HG03175 (cell line): ENCODE results near the gene CRIP2.

Experiments
- ATAC-seq: cut with Tn5 transposase; IDR thresholded peaks from one replicate; pipeline ENCODE4 v1.9.1; 2021; ENCODE audit warnings: mild to moderate bottlenecking, moderate library complexity; ENCODE audit not compliant: unreplicated experiment

CRIP2 gene

GRCh38 chr14:105442834-105443233, 31.8 kb upstream of the CRIP2 start:
- no peak for ATAC-seq

DNA sequence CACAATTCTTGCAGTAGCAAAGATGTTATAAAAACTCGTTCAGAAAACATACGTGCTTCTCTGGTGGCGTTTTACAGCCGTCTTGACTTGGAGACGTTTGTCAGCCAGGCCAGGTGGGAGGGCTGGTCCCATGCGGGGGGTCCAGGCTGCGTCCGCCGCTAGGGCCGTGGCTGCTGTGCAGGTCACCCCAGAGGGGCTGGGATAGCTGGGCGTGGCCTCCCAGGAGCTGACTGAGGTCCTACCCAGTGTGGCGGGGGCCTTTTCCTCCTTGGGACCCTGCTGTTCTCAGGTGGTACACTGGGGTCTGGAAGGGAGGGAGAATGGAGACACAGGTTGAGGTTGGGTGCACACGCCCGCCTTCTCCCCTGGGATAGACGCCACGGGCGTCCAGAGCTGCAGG, 29.8 kb upstream of the CRIP2 start:
- ATAC-seq: no peak

- no peak for ATAC-seq
These were observed 29.3 kb upstream of the CRIP2 start for GRCh38 chr14:105445290-105445689.

DNA sequence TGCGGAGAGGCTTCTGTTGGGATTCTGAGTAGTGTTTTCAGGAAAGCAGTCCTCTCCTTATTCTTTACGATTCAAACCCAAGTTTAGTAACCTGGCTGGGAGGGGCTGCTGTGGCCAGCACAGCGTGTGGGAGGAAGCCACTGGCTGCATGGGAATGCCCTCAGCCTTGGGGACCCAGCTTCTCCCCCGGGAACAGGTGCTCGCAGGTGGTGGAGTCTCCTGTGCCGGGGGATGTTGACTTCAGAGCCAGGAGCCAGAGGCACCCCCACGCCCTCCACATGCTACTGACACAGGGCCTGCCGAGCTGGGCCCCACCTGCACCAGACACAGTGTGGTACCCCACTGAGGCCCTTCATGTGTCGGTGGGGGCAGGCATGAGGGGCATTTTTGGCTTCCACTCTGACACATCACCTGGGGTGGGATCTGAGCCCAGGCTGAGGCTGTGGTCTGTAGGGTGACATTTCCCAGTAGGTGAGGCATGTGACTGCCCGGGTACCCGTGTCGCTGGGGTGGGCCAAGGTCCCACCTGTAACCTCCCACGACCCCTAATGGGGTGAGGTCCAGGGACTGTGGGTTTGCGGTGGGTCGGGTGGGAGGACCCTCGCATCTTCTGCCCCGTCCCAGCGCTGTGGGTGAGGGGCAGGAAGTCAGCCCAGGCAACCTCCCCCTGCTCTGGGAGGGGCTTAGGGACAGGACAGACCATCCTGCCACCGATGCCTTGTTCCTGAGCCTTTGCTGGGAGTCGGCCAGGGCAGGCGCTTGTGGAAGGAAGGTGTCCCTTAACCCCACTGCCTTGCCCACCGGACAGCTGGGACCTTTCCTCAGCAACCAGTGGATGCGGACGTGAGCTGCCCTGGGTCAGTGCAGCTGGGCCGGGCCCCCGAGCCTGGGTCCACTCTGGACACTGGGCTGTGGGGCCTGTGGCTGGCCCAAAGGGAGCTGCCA, 28.4 kb upstream of the CRIP2 start:
- no peak for ATAC-seq

DNA sequence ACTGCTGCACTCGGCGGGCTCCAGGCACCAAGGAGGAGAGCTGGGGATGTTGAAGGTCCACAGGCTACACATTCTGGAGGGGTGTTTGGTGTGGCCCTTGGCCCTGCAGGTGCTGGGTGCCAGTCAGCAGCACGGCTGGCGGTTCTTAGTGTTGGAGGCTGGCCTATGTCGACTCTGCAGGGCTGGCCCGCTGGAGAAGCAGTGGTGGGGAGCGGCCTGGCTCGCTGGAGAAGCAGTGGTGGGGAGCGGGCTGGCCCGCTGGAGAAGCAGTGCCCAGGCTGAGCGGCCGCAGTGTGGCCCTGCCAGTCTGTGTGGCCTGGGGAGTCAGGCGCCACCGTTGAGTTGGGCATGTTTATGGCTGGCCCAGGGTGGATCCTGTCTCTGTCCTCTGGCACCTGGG, 27.6 kb upstream of the CRIP2 start:
- no peak for ATAC-seq

DNA sequence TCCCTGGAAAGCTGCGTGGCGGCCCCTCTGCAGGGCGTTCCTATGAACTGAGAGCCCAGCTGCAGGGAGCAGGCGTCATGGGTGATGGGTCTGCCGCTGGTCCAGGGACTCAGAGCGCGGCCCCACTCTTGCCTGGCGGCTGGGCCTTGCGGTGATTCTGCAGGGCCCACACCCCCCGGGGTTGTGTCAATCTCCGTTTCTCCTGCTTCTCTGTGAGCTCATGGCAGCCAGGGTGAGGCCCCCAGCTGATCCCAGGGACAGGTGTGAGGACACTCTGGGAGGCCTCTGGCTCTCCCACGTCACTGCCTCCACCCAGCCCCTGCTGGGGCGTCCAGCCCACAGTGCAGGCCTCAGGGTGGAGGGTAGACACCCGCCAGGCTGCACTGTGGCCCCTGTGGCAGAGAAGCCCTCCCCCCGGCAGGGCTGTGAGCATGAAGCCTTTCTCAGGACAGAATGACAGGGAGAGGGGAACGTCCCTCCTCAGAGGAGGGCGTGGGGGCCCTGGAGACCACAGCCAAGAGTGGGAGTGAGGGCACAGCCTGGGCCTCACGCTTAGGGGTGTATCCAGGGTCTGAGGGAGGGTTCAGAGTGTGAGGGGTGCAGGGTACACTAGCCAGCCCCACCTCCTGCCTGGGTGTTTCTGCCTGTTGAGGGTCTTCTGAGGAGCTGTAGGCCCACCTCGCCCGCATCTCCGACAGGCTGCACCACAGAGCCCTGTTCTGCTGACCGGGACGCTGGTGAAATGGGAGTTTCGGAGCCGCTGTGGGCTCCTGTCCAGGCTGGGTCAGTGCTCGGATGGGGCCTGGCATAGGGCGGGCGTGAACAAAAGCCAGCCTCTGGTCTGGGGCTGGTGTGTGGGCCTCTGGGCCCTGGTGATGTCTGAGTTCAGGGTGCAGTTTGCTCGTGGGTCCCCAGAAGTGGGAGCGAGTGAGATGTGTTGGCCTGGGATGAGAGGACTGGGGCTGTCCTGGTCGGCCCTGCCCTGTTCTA, 26.7 kb upstream of the CRIP2 start:
- no peak for ATAC-seq

GRCh38 chr14:105448706-105449111, 25.9 kb upstream of the CRIP2 start:
- ATAC-seq: no peak

DNA sequence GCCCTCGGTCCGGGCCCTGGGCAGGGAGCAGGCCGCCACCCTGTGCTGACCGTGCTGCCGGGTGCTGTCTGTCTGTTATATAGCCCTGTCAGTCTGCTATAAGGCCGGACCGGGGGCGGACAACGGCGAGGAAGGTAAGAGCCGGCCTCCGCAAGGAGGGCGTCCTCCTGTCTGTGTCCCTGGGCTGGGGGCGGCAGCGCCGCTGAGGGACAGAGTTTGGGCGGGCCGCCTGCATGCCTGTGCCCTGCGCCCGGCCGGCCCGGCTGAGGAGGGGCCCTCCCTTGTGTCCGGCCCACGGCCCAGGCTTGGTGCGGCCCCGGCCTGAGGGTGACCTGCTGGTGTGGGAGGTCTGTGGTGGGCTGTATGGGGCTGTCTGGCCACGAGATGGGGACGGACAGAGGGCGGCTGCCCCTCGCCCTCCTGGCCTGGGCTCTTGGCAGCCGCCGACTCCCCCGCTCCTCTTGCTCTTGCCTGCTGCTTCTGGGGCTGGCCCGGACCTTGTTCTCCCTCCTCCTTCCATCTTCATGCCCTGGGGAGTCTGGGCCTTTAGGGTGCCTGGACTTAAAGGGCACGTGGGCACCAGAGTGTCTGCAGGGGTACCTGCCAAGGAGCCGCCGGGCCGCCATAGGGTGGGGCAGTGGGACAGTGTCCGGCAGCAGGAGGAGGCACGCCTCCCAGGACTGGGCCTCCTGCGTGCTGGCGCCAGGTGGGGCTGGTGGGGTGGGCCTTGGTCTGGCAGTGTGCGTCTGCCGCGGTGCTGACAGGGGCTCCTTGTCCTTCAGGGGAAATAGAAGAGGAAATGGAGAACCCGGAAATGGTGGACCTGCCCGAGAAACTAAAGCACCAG, 25.1 kb upstream of the CRIP2 start:
- ATAC-seq: no peak

GRCh38 chr14:105450123-105450505, 24.5 kb upstream of the CRIP2 start:
- no peak for ATAC-seq

- ATAC-seq: no peak
These were observed 23.5 kb upstream of the CRIP2 start for GRCh38 chr14:105450864-105451720.

- ATAC-seq: no peak
These were observed 21.7 kb upstream of the CRIP2 start for GRCh38 chr14:105452963-105453362.

- no peak for ATAC-seq
These were observed 20.8 kb upstream of the CRIP2 start for GRCh38 chr14:105453847-105454246.

DNA sequence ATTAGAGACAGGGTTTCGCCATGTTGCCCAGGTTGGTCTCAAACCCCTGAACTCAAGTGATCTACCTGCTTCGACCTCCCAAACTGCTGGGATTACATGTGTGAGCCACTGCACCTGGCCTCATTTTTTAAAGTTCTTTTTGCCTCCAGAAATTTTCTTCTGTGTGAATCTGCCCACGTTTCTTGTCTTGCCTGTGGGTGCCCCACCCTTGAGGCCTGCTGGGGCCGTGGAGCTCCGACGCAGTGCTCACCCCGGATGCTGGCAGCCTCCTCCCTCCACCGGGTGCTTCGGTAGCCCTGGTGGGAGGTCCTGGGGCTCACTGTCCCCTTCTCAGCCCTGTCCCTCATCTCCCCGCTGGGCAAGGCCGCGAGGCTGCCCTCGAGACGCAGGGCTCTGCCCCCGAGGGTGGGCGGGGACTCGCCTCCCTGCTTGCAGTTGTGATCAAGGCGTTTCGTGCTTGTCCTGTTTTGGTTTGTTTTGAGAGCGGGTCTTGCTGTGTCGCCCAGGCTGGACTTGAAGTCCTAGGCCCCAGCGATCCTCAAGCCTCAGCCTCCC, 19.5 kb upstream of the CRIP2 start:
- ATAC-seq: no peak

DNA sequence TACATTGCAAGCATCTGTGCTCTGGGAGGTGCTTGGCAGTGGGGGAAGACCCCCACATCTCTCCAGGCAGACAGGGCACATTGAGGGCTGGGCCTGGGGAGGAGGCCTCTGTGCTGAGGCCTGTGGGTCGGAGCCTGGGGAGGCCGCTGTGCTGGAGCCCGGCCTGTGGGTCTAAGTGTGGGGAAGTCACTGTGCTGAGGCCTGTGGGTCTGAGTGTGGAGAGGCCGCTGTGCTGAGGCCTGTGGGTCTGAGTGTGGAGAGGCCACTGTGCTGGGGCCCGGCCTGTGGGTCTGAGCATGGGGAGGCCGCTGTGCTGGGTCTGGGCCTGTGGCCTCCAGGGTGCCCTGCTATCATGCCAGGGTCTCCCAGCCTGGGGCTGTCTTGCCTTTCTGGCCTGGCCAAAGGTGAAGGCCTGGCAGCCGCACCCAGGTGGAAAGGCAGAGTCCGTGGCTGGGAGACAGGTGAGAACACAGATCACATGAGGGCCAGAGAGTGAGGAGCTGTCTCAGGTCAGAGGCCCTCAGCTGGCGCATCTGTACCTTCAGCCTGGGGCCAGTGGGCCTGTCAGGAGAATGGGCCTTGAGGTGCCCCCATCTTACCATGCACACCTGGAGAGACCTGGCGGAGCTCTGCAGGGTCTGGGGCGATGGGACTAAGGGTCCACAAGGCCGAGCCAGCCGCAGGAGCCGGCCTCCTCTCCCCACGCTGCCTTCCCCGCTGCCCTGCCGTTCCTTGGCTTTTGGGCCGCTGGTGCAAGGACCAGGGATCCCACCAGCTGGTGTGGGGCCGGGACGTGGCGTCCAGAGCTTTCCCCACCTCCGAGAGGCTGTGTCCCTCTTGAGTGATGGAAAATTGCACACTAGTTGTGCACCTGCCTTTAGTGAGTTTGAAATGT, 18.6 kb upstream of the CRIP2 start:
- ATAC-seq: no peak

- no peak for ATAC-seq
These were observed 17.6 kb upstream of the CRIP2 start for GRCh38 chr14:105456736-105457617.

DNA sequence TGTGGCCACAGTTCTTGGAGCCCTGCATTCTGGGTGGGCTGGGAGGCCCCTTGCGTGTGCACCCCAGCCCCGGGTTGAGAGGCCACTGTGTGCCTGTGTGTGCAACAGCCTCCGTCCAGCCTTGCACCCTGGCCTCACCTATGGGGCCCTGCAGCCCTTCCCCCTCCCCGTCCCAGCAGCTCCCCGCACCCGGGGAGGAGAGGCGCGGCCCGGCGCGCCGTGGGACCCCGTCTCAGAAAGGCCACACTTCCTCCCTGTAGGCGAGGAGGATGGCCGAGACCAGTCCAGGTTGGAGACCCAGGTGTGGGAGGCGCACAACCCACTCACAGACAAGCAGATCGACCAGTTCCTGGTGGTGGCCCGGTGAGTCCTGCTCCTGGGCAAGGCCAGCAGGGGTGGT, 16.6 kb upstream of the CRIP2 start:
- ATAC-seq: no peak

GRCh38 chr14:105458571-105458970, 16.1 kb upstream of the CRIP2 start:
- no peak for ATAC-seq
